Right lobe of liver (tissue), 4 donors: ENCODE measurements around the gene HCN2.

Experiments
- POLR2A ChIP-seq: fragments of 450-650 bp; IDR thresholded peaks from one replicate; pipeline ENCODE4 v1.6.1; 2017; ENCODE audit warnings: antibody characterized with exemption, mild to moderate bottlenecking
- TF ChIP-seq, protein P1 (sequence below), 4 donors: fragments of 200-600 bp in 3 of 4; fragments of 450-650 bp in 1 of 4; IDR thresholded peaks; one replicate each; pipeline versions ENCODE4 v1.5.1 to v1.8.0; 2016 to 2022; ENCODE audit warnings: antibody characterized with exemption in 4 of 4, mild to moderate bottlenecking in 2 of 4
- donor health status: DM: no; HTN: no; CAD: no.
- donor health status: DM: no; HTN: no; CAD: no.
- donor health status: DM: no; HTN: yes; CAD: no.

DNA sequence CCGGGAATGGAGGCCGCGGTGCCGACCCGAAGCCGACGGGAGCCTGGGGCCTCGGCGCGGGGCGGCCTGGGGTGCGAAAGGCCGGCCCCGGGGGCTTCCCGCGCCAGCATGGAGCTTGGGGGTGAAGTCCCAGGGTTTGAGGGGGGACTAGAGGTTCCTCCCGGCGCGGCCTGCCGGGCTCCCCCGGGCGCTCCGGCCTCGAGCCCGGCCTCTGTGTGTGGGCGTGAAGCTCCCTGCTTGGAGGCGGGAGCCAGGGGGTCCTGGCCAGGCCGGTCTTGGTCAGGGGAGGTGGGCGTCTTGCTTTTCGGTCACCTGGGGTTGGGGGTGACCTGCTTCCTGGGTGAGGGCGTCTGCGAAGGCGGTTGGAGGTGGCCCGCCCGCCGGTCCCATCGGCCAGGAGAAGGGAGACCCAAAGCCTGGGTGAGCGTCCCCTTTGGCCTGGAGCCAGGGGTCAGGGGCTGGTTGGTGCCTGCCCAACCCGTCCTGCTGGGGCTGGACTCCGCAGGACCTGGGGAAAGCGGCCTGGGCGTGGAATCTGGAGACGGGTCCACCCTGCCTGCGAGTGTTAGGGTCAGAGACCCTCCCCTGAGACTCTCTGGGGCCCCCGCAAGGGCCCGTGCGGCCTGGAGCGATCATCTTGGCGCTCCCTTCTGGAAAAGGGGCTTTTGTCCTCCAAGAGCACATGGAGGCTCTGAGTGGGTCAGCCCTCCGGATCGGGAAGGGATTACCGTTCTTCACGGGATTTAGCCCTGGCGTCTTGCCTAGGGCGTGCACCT is 16.8 kb upstream of the HCN2 start:
- TF ChIP-seq, protein P1, sequence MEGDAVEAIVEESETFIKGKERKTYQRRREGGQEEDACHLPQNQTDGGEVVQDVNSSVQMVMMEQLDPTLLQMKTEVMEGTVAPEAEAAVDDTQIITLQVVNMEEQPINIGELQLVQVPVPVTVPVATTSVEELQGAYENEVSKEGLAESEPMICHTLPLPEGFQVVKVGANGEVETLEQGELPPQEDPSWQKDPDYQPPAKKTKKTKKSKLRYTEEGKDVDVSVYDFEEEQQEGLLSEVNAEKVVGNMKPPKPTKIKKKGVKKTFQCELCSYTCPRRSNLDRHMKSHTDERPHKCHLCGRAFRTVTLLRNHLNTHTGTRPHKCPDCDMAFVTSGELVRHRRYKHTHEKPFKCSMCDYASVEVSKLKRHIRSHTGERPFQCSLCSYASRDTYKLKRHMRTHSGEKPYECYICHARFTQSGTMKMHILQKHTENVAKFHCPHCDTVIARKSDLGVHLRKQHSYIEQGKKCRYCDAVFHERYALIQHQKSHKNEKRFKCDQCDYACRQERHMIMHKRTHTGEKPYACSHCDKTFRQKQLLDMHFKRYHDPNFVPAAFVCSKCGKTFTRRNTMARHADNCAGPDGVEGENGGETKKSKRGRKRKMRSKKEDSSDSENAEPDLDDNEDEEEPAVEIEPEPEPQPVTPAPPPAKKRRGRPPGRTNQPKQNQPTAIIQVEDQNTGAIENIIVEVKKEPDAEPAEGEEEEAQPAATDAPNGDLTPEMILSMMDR (IDR thresholded peaks at IDR 0.05) = no peak
- TF ChIP-seq POLR2A = no peak
